ENCODE measurements around the gene PKNOX1.
"Not testable (repeated sequence)": the region's sequence is repeated elsewhere in the genome, so short reads cannot be mapped to it uniquely, and the experiment has no call there.

Gene PKNOX1

GRCh38 chr21:43045165-43045875 is 71.0 kb downstream of the PKNOX1 start:
- H3K27me3 ChIP-seq (replicated peaks); H3K27ac ChIP-seq; H3K4me3 ChIP-seq (ENCODE audit: low read depth, low read length); in situ Hi-C loops (cut with HindIII; ENCODE audit: low pct_ligation_motif_present, low sequenced_read_pairs); H3K36me3 ChIP-seq (replicated peaks); DNase-seq: not testable (repeated sequence)

- H3K4me3 ChIP-seq (ENCODE audit: low read depth, low read length); H3K36me3 ChIP-seq (replicated peaks); DNase-seq; H3K27ac ChIP-seq; in situ Hi-C loops (cut with HindIII; ENCODE audit: low pct_ligation_motif_present, low sequenced_read_pairs); H3K27me3 ChIP-seq (replicated peaks): not testable (repeated sequence)
Observed at GRCh38 chr21:43045876-43046821, 71.8 kb downstream of the PKNOX1 start.

- in situ Hi-C loops (cut with HindIII; ENCODE audit: low pct_ligation_motif_present, low sequenced_read_pairs): not testable (repeated sequence)
Observed at GRCh38 chr21:43053112-43053511, 78.8 kb downstream of the PKNOX1 start.

DNA sequence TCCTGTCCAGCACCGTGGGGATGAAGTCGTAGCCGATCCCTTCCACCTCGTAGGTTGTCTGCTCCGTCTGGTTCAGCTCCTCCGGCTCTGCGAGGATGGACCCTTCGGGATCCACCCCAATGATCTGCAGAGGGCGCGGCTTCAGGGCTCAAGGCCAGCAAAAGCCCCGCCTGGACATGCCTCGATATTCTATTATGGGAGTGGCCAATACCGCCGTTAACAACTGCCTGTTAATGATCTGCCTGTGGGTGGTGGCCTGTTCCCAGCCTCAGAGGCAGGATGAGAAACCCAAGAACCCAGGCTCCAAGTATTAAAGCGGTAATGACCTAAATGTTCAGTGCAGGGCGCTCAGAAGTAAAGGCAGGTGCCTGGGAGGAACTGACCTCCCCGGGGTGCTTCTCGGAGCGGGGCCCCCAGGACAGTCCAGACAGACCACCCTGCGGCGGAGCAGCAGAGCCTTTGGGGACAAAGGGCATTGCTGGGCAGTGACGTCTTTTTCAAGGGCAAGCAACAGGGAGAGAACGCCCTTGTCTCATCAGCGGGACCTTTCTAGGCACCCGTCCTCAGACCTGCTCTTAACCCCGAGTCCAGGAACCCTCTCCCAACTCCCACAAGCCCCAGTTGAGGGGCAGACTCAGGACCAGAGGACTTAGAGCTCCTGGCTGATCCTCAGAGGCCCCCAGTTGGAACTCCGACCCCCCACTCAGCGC is 88.7 kb downstream of the PKNOX1 start:
- H3K4me3 ChIP-seq (ENCODE audit: low read depth, low read length); in situ Hi-C loops (cut with HindIII; ENCODE audit: low pct_ligation_motif_present, low sequenced_read_pairs); DNase-seq; H3K36me3 ChIP-seq (replicated peaks); H3K27ac ChIP-seq; H3K27me3 ChIP-seq (replicated peaks): not testable (repeated sequence)

More at GRCh38 chr21:43053112-43053511, 78.8 kb downstream of the PKNOX1 start:
- H3K4me3 ChIP-seq (ENCODE audit: low read depth, low read length); H3K27ac ChIP-seq; H3K36me3 ChIP-seq (replicated peaks); H3K27me3 ChIP-seq (replicated peaks); DNase-seq: not testable (repeated sequence)

DNA sequence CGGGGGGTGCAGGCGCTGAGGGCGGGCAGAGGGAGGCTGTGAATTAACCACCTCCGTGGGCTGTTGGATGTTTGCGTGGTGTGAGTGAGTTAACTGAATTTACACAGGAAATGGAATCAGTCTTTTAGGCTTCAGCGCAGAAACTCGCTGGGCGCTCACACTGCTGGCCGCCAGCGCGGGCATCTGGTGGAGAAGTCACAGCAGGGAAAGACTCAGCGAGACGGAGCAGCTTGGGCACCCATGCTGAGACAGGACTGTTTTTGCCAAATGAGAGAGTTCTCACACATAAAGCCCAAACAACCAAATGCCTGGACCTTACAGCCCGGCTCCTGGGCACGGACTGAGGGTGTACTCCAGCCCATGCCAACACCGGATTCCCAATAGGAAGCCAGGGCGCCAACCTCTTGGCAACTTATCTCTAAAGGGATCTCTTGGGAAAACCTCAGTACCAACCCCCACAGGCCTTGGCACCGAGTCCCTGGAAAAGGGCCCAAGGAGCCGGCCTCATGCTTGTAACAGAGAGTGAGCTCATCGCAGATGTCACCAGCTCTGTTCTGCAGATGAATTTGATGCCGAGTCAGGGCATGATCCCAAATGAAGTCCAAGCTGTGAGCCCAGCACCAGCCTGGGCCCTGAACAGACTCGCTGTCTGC is 90.0 kb downstream of the PKNOX1 start:
- in situ Hi-C loops (cut with HindIII; ENCODE audit: low pct_ligation_motif_present, low sequenced_read_pairs); H3K27ac ChIP-seq; DNase-seq; H3K4me3 ChIP-seq (ENCODE audit: low read depth, low read length); H3K27me3 ChIP-seq (replicated peaks); H3K36me3 ChIP-seq (replicated peaks): not testable (repeated sequence)

GRCh38 chr21:43065991-43066390 is 91.6 kb downstream of the PKNOX1 start:
- H3K36me3 ChIP-seq (replicated peaks); H3K27me3 ChIP-seq (replicated peaks); DNase-seq; H3K4me3 ChIP-seq (ENCODE audit: low read depth, low read length); in situ Hi-C loops (cut with HindIII; ENCODE audit: low pct_ligation_motif_present, low sequenced_read_pairs); H3K27ac ChIP-seq: not testable (repeated sequence)

DNA sequence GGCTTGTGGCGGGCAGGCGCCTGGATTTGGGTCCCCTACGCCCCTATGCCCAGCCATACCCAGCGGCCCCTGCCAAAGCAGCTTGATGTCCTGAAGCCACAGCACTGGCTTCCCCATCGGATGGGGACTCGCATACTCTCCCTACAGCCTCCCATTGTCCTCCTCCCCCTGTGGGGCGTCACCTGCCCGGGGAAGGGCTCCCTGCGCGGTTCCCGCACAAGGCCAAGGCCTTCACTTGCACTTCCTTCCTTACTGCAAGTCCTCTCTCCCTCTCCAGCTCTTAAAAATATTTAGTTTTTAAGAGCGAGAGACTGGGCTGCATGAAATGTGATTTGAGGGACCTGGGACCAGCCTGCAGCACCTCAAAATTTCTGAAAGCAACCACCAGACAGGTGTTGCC is 92.3 kb downstream of the PKNOX1 start:
- H3K27ac ChIP-seq; DNase-seq; H3K27me3 ChIP-seq (replicated peaks); in situ Hi-C loops (cut with HindIII; ENCODE audit: low pct_ligation_motif_present, low sequenced_read_pairs); H3K36me3 ChIP-seq (replicated peaks); H3K4me3 ChIP-seq (ENCODE audit: low read depth, low read length): not testable (repeated sequence)

DNA sequence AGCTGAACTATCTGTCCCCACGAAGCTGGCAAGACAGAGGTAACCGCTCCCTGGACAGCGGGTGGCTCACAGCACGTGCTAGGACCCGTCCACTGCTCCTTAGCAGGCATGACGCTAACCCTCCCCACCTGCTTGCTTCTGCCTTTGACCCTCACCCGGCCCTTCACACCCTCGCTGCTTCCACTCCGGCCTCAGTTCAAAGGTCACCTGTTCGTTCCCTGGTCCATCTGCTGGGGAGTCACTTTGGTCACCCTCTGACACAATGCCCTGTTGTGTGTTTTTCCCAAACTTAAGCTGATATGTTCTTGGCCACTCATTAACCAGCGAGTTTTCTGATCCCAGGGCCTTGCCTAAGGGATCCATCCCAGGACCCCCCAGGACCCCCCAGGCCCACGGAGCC is 93.7 kb downstream of the PKNOX1 start:
- H3K27ac ChIP-seq; H3K27me3 ChIP-seq (replicated peaks); DNase-seq; H3K4me3 ChIP-seq (ENCODE audit: low read depth, low read length); H3K36me3 ChIP-seq (replicated peaks); in situ Hi-C loops (cut with HindIII; ENCODE audit: low pct_ligation_motif_present, low sequenced_read_pairs): not testable (repeated sequence)

- DNase-seq; H3K27me3 ChIP-seq (replicated peaks); in situ Hi-C loops (cut with HindIII; ENCODE audit: low pct_ligation_motif_present, low sequenced_read_pairs); H3K4me3 ChIP-seq (ENCODE audit: low read depth, low read length); H3K36me3 ChIP-seq (replicated peaks); H3K27ac ChIP-seq: not testable (repeated sequence)
Observed at GRCh38 chr21:43069682-43070081, 95.3 kb downstream of the PKNOX1 start.

GRCh38 chr21:43072742-43073141 is 98.4 kb downstream of the PKNOX1 start:
- DNase-seq; H3K36me3 ChIP-seq (replicated peaks); H3K27ac ChIP-seq; H3K4me3 ChIP-seq (ENCODE audit: low read depth, low read length); H3K27me3 ChIP-seq (replicated peaks); in situ Hi-C loops (cut with HindIII; ENCODE audit: low pct_ligation_motif_present, low sequenced_read_pairs): not testable (repeated sequence)

GRCh38 chr21:43074401-43075169 is 100.2 kb downstream of the PKNOX1 start:
- H3K27ac ChIP-seq; H3K4me3 ChIP-seq (ENCODE audit: low read depth, low read length); in situ Hi-C loops (cut with HindIII; ENCODE audit: low pct_ligation_motif_present, low sequenced_read_pairs): not testable (repeated sequence)

GRCh38 chr21:43075170-43076022 is 101.0 kb downstream of the PKNOX1 start, which contains the start of gene CBS:
CBS (minus strand) TSS chr21:43075835; CDS start chr21:43072193, 3,642 bp downstream.
- DNase-seq; H3K36me3 ChIP-seq (replicated peaks); in situ Hi-C loops (cut with HindIII; ENCODE audit: low pct_ligation_motif_present, low sequenced_read_pairs); H3K27me3 ChIP-seq (replicated peaks); H3K4me3 ChIP-seq (ENCODE audit: low read depth, low read length); H3K27ac ChIP-seq: not testable (repeated sequence)

More at GRCh38 chr21:43074401-43075169, 100.2 kb downstream of the PKNOX1 start:
- H3K36me3 ChIP-seq (replicated peaks); DNase-seq; H3K27me3 ChIP-seq (replicated peaks): not testable (repeated sequence)

Measured in brain microvascular endothelial cell (primary cell).